Measurements from ENCODE around the gene HEXIM2.

HEXIM2 gene

DNA sequence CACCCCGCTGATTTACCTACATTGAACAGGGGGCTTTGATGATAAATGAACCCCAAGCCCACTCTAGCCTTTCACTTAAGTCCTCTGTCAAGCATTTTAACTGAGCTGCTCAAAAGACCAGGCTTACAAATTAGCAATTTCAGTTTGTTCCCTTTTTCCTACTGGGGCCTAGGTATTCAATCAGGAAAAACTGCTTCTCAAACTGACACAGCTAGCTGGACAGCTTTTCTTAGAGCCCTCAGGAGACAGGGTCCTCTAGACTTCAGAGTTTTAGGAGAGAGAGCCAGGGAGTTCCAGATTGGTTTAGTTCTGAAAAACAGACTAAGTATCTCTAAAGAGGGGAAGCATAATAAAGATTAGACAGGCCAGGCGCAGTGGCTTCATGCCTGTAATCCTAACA is 6.2 kb upstream of the HEXIM2 start:
- intact Hi-C loops (cut with DNase I) = loop anchor here (5.0 kb wide), 1 partner anchor 42 kb away; no protein-coding TSS in a partner anchor
- DNase-seq = no peak

DNA sequence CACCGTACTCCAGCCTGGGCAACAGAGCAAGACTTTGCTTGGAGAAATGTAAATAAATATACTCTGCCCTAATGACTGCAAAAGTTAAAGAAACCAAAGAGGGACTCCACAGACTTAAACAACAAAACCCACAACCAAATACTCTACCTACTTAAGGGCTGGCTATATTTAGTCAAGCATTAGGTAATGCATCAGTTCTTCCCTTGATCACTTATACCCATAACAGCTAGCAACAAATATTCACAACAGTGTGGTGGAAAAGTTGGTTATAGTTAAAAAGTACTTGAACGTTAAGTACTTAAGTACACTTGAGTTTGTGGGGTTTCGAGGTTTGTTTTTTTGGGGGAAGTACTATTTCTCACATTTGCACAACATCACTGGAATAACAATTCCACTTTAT is 5.4 kb upstream of the HEXIM2 start:
- intact Hi-C loops (cut with DNase I) = loop anchor here (5.0 kb wide), 1 partner anchor 41 kb away; no protein-coding TSS in a partner anchor
- no peak for DNase-seq

DNA sequence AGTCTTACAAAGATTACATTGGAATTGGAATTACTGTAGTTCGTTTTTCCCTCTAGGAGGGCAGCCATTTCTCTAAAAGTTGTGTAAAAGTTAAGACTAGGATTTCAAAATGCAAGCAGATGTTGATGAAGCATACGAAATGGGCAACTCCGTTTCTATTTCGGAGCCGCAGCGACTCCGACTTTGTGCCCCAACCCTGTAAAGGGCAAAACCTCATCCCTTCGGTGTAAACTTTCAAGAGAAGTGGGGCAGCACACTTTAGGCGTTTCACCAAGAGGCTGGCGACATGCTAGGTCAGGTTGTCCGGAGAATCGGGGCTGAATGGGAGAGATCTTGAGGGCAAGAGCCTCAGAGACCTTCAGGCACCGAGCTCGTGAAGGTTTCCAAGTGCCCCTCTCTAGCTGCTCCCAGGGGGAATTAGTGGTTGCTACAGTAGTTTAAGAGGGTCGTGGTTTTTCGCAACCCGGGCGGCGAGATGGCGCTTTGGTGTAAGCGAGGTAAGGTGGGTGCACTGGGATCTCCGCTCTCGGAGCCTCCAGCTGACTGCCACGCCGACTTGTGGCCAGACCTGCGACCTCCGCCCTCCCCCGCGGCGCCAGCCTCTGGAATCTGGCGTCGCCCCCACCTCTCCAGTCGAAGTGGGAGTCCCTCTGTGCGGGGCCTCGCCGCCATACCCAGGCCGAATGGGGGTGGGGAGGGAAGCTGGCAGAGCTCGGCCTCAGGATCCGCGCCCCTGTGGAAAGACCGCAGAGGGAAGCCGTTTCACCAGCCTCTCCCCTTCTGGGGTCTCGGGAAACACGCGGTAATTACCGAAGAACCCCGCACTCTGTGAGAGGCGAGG is 1.0 kb upstream of the HEXIM2 start:
- intact Hi-C loops (cut with DNase I) = loop anchor here (1.0 kb wide), 1 partner anchor 12 kb away; the partner anchor contains the start of gene HEXIM1

DNA sequence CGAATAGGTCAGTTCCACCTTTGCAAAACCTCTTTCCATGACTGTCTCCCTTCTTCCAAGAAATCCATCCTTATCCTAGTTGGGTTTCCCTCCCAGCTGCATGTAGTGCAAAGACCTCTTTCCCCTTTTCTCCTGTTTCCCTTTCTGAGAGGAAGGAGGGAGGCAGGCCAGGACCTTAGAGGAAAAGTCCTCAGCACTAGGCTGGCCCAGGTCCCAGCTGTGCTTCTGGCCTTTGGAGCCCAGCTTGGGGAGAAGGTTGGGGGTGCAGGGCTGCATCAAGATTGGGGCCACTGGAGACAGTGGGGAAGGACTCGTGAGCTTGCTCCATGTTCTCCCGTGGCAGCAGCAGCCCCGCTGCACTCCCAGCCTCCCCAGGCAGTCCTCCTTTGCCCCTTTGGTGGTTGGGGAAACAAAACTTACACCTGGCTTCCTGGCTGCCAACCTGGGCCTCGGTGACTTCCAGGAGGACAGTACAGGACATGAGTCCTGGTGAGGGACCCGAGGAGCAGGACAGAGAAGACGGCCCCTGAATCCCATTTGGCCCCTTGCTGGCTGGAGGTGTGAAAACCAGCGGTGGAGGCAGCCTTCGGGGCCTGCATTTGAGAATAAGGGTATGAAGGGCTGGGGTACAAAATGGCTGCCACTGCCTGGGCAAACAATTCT is 481 bp downstream of the HEXIM2 start:
- intact Hi-C loops (cut with DNase I) = no loop called here
- peak in 1 of 10 donors; percentile 85 for DNase-seq

More for the DNA sequence above, 1.0 kb upstream of the HEXIM2 start:
- peak; percentile 40 to 93 (median 62) for DNase-seq

GRCh38 chr17:45164734-45165269 is 3.1 kb downstream of the HEXIM2 start:
- DNase-seq = peak in 1 of 10 donors; percentile 22
- intact Hi-C loops (cut with DNase I) = no loop called here

DNA sequence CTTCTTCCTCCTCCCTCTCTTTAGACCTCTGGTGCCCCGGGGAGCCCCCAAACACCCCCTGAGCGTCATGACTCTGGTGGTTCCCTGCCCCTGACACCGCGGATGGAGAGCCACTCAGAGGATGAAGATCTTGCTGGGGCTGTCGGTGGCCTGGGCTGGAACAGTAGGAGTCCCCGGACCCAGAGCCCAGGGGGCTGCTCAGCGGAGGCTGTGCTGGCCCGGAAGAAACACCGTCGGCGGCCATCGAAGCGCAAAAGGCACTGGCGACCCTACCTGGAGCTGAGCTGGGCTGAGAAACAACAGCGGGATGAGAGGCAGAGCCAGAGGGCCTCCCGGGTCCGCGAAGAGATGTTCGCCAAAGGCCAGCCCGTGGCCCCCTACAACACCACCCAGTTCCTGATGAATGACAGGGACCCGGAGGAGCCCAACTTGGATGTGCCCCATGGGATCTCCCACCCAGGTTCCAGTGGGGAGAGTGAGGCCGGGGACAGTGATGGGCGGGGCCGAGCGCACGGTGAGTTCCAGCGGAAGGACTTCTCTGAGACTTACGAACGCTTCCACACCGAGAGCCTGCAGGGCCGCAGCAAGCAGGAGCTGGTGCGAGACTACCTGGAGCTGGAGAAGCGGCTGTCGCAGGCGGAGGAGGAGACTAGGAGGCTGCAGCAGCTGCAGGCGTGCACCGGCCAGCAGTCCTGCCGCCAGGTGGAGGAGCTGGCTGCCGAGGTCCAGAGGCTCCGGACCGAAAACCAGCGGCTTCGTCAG is 7.5 kb downstream of the HEXIM2 start:
- DNase-seq = peak in 1 of 10 donors; percentile 81
- intact Hi-C loops (cut with DNase I) = no loop called here

GRCh38 chr17:45170280-45170930 is 8.7 kb downstream of the HEXIM2 start:
- DNase-seq = peak in 5 of 10 donors; percentile 14 to 86 (median 77)
- intact Hi-C loops (cut with DNase I) = no loop called here

DNA sequence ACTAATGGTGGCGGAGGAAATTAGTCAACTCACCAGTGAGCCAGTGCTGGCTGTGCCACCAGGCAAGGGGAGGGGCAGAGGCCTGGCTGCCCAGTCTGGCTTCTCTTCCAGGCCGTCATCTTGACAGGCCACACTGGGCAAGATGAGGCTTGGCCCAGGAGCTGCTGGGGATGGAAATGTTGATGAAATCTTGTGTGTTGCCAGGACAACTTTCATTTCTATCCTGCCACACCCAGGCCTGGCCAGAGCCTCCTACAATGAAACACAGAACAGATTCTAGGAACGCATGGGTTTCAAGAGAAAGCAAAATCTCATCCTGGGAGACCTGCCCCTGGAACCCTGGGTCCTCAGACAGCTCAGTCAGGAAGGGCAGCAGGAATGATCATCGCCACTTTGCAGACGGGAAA is 9.3 kb downstream of the HEXIM2 start:
- intact Hi-C loops (cut with DNase I) = no loop called here
- peak in 7 of 10 donors; percentile 25 to 92 (median 48) for DNase-seq

DNA sequence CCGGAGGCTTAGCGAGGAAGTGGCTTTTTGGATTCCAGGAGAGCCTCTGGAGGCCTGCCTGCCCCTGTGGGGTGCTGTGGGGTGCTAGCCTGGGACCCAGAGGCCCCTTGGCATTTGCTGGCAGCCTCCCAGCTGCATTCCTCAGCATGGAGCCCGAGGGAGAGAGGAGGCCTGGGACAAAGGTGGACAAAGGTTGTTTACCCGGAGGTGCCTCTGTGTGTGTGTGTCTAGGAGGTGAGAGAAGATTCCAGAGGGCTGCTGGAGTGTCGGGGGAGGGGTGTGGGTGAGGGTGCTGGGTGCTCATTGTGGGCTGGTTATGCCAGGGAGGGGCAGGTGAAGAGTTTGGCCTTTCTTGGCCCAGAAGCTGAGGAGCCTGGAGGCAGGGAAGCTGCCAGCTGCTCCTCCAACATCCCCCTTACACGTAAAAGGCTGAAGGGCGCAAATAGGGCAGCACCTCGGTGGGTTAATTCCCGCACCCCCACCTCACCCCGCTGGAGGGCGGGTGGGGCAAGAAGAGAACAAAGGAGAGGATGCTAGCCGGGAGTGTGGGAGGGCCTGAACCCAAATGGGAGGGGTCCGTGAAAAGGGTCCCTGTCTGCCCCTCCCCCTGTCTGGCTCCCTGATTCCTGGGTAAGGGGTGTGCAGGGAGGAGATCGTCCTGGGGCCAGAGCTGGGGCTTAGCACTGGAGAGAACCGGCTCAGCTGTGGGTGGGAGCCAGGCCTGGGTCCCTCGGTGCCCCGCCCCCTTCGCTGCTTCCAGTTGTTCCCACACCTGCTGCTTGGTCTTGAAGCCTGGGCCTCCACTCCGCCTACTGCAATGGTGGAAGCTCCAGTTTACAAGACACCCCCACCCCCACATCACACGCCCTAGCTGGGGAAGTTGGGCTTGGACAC is 9.9 kb downstream of the HEXIM2 start:
- peak in 2 of 10 donors; percentile 81 to 87 for DNase-seq
- intact Hi-C loops (cut with DNase I) = no loop called here

DNA sequence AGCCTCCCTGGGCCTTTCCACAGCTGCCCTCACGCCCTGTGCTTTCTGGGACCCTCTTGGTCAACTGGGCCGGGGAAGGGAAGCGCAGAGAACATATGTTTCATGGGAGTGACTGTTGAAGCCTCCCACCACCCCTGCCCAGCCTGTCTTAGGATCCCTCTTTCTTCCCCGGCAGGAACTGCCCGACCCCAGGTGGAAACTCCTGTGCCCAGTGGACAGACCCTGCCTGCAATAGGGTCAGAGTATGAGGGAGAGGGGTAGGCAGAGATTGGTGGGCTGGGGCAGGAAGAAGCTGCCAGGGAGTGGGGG is 10.5 kb downstream of the HEXIM2 start:
- no peak for DNase-seq
- intact Hi-C loops (cut with DNase I) = no loop called here

DNA sequence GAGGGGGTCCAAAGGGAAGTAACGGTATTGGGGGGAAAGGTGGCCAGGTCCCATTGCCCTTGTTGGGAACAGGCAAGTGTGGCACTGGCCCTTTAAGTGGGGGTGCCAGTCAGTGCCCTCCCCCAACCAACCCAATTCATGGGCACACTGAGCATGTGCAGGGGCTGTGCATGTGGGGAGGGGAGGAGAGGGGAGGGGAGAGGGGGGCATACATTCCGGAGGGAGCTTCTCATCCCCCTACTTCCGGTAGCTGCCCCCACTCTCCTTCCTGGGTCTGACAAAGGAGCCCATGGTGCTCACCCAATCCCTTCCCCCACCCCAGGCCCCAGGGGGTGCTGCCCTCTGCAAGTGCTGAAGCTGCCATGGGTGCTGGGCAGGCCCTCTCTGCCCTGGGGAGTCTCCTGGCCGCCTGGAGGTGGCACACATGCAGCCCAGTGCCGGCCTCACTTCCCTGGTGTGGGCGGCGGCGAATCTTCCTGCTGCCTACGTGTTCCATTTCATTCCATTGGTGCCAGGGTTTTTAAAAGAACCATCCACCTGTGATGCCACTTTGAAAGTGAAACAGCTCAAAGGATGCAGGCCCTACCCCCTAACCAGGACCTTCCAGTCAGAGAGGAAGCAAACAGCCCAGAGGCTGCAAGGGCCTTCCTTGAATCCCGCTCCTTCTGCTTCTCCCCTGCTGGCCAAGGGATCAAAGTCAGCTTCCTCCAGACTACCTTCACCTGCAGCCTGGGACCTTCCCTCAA is 11.0 kb downstream of the HEXIM2 start:
- DNase-seq = peak; percentile 78 to 98 (median 84)
- intact Hi-C loops (cut with DNase I) = no loop called here

DNA sequence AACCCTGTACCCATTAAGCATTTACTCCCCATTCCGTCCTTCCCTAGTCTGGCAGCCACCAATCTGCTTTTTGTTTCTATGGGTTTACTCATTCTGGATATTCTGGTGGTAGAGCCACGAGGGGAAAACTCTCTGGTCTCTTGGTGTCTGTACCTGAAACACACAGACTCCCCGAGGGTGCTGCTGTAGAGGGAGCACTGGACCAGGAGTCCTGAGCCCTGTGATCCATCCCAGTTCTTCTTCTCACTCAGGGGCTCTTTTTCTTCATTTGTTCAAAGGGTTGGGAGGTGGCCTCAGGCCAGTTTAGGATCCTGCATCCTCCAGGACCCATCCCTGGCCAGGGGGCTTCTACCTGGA is 14.1 kb downstream of the HEXIM2 start:
- intact Hi-C loops (cut with DNase I) = no loop called here
- DNase-seq = peak in 1 of 10 donors; percentile 39

GRCh38 chr17:45177563-45177962 is 15.9 kb downstream of the HEXIM2 start:
- intact Hi-C loops (cut with DNase I) = no loop called here
- DNase-seq = peak in 1 of 10 donors; percentile 43

DNA sequence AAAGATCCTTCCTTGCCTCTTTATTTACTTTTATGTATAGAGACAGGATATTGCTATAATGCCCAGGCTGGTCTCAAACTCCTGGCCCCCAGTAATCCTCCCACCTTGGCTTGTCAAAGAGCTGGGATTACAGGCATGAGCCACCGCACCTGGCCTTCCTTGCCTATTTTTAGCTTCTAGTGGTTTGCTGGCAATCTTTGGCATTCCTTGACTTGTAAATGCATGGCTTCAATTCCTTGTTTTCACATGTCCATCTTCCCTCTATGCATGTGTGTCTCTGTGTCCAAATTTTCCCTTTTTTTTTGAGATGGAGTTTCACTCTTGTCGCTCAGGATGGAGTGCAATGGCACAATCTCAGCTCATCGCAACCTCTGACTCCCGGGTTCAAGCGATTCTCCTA is 22.5 kb downstream of the HEXIM2 start:
- intact Hi-C loops (cut with DNase I) = no loop called here
- DNase-seq = no peak

GRCh38 chr17:45186801-45187354 is 25.2 kb downstream of the HEXIM2 start:
- DNase-seq = peak in 1 of 10 donors; percentile 0
- intact Hi-C loops (cut with DNase I) = no loop called here

GRCh38 chr17:45189009-45189408 is 27.3 kb downstream of the HEXIM2 start:
- DNase-seq = no peak
- intact Hi-C loops (cut with DNase I) = no loop called here

- DNase-seq = peak in 2 of 10 donors; percentile 17 to 59
- intact Hi-C loops (cut with DNase I) = no loop called here
These were observed 29.0 kb downstream of the HEXIM2 start for GRCh38 chr17:45190503-45191255.

All from posterior cingulate gyrus (tissue), 11 donors.